K562 (cell line): Measurements from ENCODE around the gene PODXL2. TPM values are rescaled to one million over a fixed set of nuclear protein-coding genes. Genes with fewer than 3 reads are reported as not detected.

Experiments used
- ATAC-seq: fragments of 200-7000 bp; cut with Tn5 transposase; 3 replicates; pipeline ENCODE4 v1.9.1; 2020; ENCODE audit warnings: moderate library complexity
- BruUV-seq: library from RNA; stranded (reverse); fragments of 400-500 nt; replicated peaks from 2 replicates; lab custom pipeline; 2021; lab: Mats Ljungman, UMichigan
- CTCF ChIA-PET: fragments of 300-600 bp; formaldehyde crosslinking; extraction: SDS; loops from one replicate; lab custom pipeline; 2021; ENCODE audit warnings: low intra/inter-chr PET ratio; lab: Yijun Ruan, JAX
- POLR2A ChIA-PET: fragments of 300-600, 350-650 bp; sonication (Branson Sonifier 250); formaldehyde crosslinking; extraction: SDS; loops from one replicate; lab custom pipeline; 2021; ENCODE audit warnings: antibody characterized with exemption, inconsistent platforms; lab: Yijun Ruan, JAX
- DNase-seq, 4 experiments: peaks; one replicate each; pipeline versions ENCODE4 v3.0.0 to v3.0.0-alpha.2; 2011 to 2018; ENCODE audit warnings: low spot score in 3 of 4, mixed read lengths in 3 of 4; ENCODE audit errors: extremely low read depth in 1 of 4
- FAIRE-seq: peaks from 2 replicates; lab custom pipeline; 2011; peaks lifted over from hg19 to GRCh38; lab: Jason Lieb, UNC
- H2AFZ ChIP-seq: 2 replicates; pipeline ENCODE4 v1.6.0; 2011; ENCODE audit warnings: low read depth, low read length, control low read depth, inconsistent platforms
- H3K27ac ChIP-seq: fragments of 200-600 bp; 3 replicates; pipeline ENCODE4 v1.8.0; 2011; ENCODE audit warnings: low read depth, mild to moderate bottlenecking, control low read depth, inconsistent platforms, low read length, moderate library complexity, mixed read lengths; ENCODE audit errors: extremely low read depth
- H3K27me3 ChIP-seq, 2 experiments: fragments of 300-600 bp in 1 of 2; 2 replicates in 1 of 2; 3 replicates in 1 of 2; pipeline versions ENCODE4 v1.6.0 to v1.8.0; 2011; ENCODE audit warnings: inconsistent platforms in 2 of 2, low read length in 2 of 2, mild to moderate bottlenecking in 1 of 2, mixed read lengths in 1 of 2, moderate library complexity in 1 of 2; ENCODE audit not compliant: control insufficient read depth in 2 of 2, insufficient read depth in 2 of 2
- H3K36me3 ChIP-seq: fragments of 300-600 bp; 3 replicates; pipeline ENCODE4 v1.8.0; 2011; ENCODE audit warnings: mild to moderate bottlenecking, low read length, inconsistent platforms; ENCODE audit not compliant: control insufficient read depth, insufficient read depth
- H3K4me1 ChIP-seq, 2 experiments: fragments of 200-600 bp in 1 of 2; replicated peaks in 1 of 2; 2 replicates in 1 of 2; 3 replicates in 1 of 2; pipeline versions ENCODE4 v1.5.1 to v1.8.0; 2011; ENCODE audit warnings: inconsistent platforms in 2 of 2, low read length in 2 of 2, mild to moderate bottlenecking in 1 of 2, mixed read lengths in 1 of 2, moderate library complexity in 1 of 2; ENCODE audit not compliant: control insufficient read depth in 2 of 2, insufficient read depth in 2 of 2
- H3K4me2 ChIP-seq: 2 replicates; pipeline ENCODE4 v1.6.1; 2011; ENCODE audit warnings: low read length, control low read depth, inconsistent platforms, mixed read lengths; ENCODE audit not compliant: insufficient read depth
- H3K4me3 ChIP-seq: fragments of 200-600 bp; sonication (generic), shearing (Covaris generic); 2 replicates; pipeline ENCODE4 v1.5.1; 2016; ENCODE audit warnings: control low read depth, inconsistent platforms
- H3K79me2 ChIP-seq: fragments of 200-600 bp; 3 replicates; pipeline ENCODE4 v1.8.0; 2011; ENCODE audit warnings: low read length, inconsistent platforms; ENCODE audit not compliant: control insufficient read depth, insufficient read depth
- H3K9ac ChIP-seq, 2 experiments: 2 replicates each; pipeline versions ENCODE4 v1.6.0 to v1.6.1; 2011; ENCODE audit warnings: low read depth in 2 of 2, low read length in 2 of 2, control low read depth in 1 of 2, inconsistent platforms in 1 of 2, mild to moderate bottlenecking in 1 of 2, mixed read lengths in 1 of 2; ENCODE audit not compliant: insufficient read depth in 1 of 2
- H3K9me1 ChIP-seq: one replicate; pipeline ENCODE4 v1.6.0; 2011; ENCODE audit warnings: inconsistent platforms, mild to moderate bottlenecking, low read length, moderate library complexity; ENCODE audit not compliant: control insufficient read depth, insufficient read depth
- H3K9me3 ChIP-seq: replicated peaks from 2 replicates; pipeline ENCODE4 v1.5.1; 2011; ENCODE audit warnings: low read depth, low read length, inconsistent platforms; ENCODE audit not compliant: control insufficient read depth, insufficient read depth
- H4K20me1 ChIP-seq: replicated peaks from 2 replicates; pipeline ENCODE4 v1.6.1; 2011; ENCODE audit warnings: low read length, inconsistent platforms, mixed read lengths; ENCODE audit not compliant: control insufficient read depth, insufficient read depth
- ASH1L ChIP-seq: fragments of 450-650 bp; IDR thresholded peaks from 2 replicates; pipeline ENCODE4 v1.6.1; 2018; ENCODE audit warnings: borderline replicate concordance, mild to moderate bottlenecking, low read depth; ENCODE audit not compliant: partially characterized antibody
- CBFA2T2 ChIP-seq: fragments of 450-650 bp; conservative IDR thresholded peaks from 2 replicates; pipeline ENCODE4 v1.6.1; 2017; ENCODE audit warnings: mild to moderate bottlenecking
- CREB1 ChIP-seq, 2 experiments: sonication (generic) in 1 of 2; formaldehyde crosslinking in 1 of 2; IDR thresholded peaks; 2 replicates each; pipeline versions ENCODE4 v1.6.1 to v1.8.0; 2012 to 2022; ENCODE audit warnings: inconsistent platforms in 1 of 2, mild to moderate bottlenecking in 1 of 2, missing genetic modification reagents in 1 of 2, moderate library complexity in 1 of 2
- KLF6 ChIP-seq: fragments of 250-450 bp; sonication (Bioruptor Pico); IDR thresholded peaks from 2 replicates; pipeline ENCODE4 v1.4.0; 2020; ENCODE audit warnings: mild to moderate bottlenecking, moderate library complexity, borderline replicate concordance
- MTA2 ChIP-seq: fragments of 450-650 bp; IDR thresholded peaks from 2 replicates; pipeline ENCODE4 v1.6.1; 2016; ENCODE audit warnings: low read depth
- PCBP2 ChIP-seq: fragments of 200-400 bp; formaldehyde crosslinking; IDR thresholded peaks from 2 replicates; pipeline ENCODE4 v1.6.1; 2018; ENCODE audit warnings: low read length, low read depth, mild to moderate bottlenecking, moderate library complexity; ENCODE audit not compliant: poor library complexity, severe bottlenecking
- RFX7 ChIP-seq: fragments of 250-450 bp; sonication (Bioruptor Pico); IDR thresholded peaks from 2 replicates; pipeline ENCODE4 v1.5.1; 2021; ENCODE audit warnings: mild to moderate bottlenecking
- SRSF3 ChIP-seq: fragments of 200-400 bp; formaldehyde crosslinking; IDR thresholded peaks from 2 replicates; pipeline ENCODE4 v1.6.1; 2016; ENCODE audit warnings: mild to moderate bottlenecking, low read length, moderate library complexity; ENCODE audit not compliant: insufficient read depth
- U2AF1 ChIP-seq: fragments of 200-400 bp; formaldehyde crosslinking; optimal IDR thresholded peaks from 2 replicates; pipeline ENCODE3; 2017; ENCODE audit warnings: mild to moderate bottlenecking, low read depth, low read length, moderate library complexity
- ZNF175 ChIP-seq: fragments of 200-800 bp; sonication (Bioruptor generic); IDR thresholded peaks from 2 replicates; pipeline ENCODE4 v1.6.1; 2016; ENCODE audit warnings: low read depth, mild to moderate bottlenecking, missing genetic modification characterization, missing compliant biosample characterization
- ZNF551 ChIP-seq: fragments of 250-450 bp; sonication (Bioruptor Pico); IDR thresholded peaks from 2 replicates; pipeline ENCODE4 v1.5.0; 2021; ENCODE audit warnings: mild to moderate bottlenecking, moderate library complexity
- WGBS: fragments of 100-300 bp; shearing (Covaris generic); methylation state at CpG from one replicate; pipeline ENCODE4 v1.1.6; 2016; ENCODE audit warnings: low coverage, mixed read lengths; ENCODE audit not compliant: insufficient coverage; ENCODE audit errors: missing lambda C conversion rate; 5-methylcytosine and 5-hydroxymethylcytosine counted together
- in situ Hi-C: fragments of 300-500 bp; cut with MboI; formaldehyde crosslinking; loops from 4 replicates; pipeline ENCODE4 v1.15.0; 2018; ENCODE audit warnings: inconsistent platforms, mixed read lengths
- intact Hi-C: fragments of 100-400 bp; cut with micrococcal nuclease; formaldehyde crosslinking; loops from 2 replicates; pipeline ENCODE4 v1.14.2; 2022
- polyA plus RNA-seq, 8 experiments: library from polyadenylated mRNA; depleted of rRNA in 4 of 8; stranded (reverse) in 5 of 8; unstranded in 3 of 8; fragments of >200 nt; fragmentation: Nextera tagmentation in 2 of 8; fragmentation: Illumina TruSeq in 1 of 8; extraction: Ambion mirVana in 2 of 8; extraction: Trizol in 1 of 8; gene quantifications; 2 replicates each; pipeline versions ENCODE4 v1.2.1 to v1.2.3, GENCODE V29; 2011 to 2014; ENCODE audit warnings: inconsistent platforms in 1 of 8, missing spikeins in 1 of 8
- total RNA-seq, 7 experiments: library from RNA; depleted of rRNA in 6 of 7; stranded (reverse); fragments of >200 nt in 6 of 7; fragmentation: Illumina TruSeq in 2 of 7; extraction: Trizol in 2 of 7; gene quantifications; 2 replicates each; pipeline versions ENCODE4 v1.2.1 to v1.2.3, GENCODE V29; 2011 to 2021; ENCODE audit warnings: low replicate concordance in 1 of 7
- TF ChIP-seq, protein P1 (sequence below), 3 experiments: IDR thresholded peaks in 2 of 3; conservative IDR thresholded peaks in 1 of 3; 2 replicates each; pipeline ENCODE4 v1.5.1; 2011 to 2012; ENCODE audit warnings: low read length in 3 of 3, mild to moderate bottlenecking in 3 of 3, control low read depth in 2 of 3, improper control_type of control experiment in 1 of 3, inconsistent platforms in 1 of 3, low read depth in 1 of 3, mixed read lengths in 1 of 3, moderate library complexity in 1 of 3; ENCODE audit not compliant: insufficient read depth in 2 of 3
- TF ChIP-seq, protein P2 (sequence below): fragments of 450-650 bp; IDR thresholded peaks from 2 replicates; pipeline ENCODE4 v1.6.1; 2014; ENCODE audit warnings: low read depth, mild to moderate bottlenecking, moderate library complexity, borderline replicate concordance
- TF ChIP-seq, protein P3 (sequence below): fragments of 150-350 bp; conservative IDR thresholded peaks from 2 replicates; pipeline ENCODE4 v1.6.1; 2014; ENCODE audit warnings: low read length

The PODXL2 gene
- total and polyA plus RNA-seq, 9 of the 15 experiments (the other 6 are each of a cell fraction or from before 2014, with no cell fraction given): 0.03 to 52.5 (median 21.9) TPM

DNA sequence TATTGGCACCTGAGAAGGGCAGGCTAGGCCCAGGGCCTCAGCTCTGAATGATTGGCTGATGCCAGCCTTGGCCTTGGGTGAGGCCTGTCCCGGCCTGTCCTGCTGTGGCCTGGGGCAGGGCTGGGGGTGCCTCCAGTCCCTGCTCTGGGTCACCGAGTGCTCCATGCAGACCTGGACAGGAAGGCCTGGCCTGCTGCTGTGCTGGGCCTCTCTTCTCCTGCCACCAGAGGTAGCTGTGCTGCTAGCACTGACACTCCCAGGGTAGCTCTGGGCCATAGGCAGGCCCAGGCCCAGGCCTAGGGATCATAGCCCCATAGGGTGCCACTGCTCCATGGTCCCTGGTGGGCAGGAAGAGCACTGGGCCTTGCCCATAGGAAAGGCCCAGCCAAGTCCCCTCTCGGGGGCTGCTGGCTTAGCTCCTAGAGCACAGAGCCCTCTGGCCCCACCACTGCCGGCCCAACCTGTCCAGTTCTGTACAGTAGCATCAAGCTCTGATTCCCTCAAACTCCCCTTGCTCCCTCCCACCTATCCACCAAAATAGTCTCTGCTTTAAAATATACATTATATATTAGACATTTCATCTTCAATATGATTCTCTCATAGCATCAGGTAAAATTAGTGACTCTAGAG is 62.0 kb downstream of the PODXL2 start (continued):
- TF ChIP-seq, protein P1, sequence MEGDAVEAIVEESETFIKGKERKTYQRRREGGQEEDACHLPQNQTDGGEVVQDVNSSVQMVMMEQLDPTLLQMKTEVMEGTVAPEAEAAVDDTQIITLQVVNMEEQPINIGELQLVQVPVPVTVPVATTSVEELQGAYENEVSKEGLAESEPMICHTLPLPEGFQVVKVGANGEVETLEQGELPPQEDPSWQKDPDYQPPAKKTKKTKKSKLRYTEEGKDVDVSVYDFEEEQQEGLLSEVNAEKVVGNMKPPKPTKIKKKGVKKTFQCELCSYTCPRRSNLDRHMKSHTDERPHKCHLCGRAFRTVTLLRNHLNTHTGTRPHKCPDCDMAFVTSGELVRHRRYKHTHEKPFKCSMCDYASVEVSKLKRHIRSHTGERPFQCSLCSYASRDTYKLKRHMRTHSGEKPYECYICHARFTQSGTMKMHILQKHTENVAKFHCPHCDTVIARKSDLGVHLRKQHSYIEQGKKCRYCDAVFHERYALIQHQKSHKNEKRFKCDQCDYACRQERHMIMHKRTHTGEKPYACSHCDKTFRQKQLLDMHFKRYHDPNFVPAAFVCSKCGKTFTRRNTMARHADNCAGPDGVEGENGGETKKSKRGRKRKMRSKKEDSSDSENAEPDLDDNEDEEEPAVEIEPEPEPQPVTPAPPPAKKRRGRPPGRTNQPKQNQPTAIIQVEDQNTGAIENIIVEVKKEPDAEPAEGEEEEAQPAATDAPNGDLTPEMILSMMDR (IDR thresholded peaks at IDR 0.05 in 2 of 3, conservative IDR thresholded peaks at IDR 0.05 in 1 of 3; ENCODE audit: insufficient read depth in 2 of 3, low read depth in 1 of 3, low read length in 3 of 3): peak; percentile 58 to 66 (median 61)

DNA sequence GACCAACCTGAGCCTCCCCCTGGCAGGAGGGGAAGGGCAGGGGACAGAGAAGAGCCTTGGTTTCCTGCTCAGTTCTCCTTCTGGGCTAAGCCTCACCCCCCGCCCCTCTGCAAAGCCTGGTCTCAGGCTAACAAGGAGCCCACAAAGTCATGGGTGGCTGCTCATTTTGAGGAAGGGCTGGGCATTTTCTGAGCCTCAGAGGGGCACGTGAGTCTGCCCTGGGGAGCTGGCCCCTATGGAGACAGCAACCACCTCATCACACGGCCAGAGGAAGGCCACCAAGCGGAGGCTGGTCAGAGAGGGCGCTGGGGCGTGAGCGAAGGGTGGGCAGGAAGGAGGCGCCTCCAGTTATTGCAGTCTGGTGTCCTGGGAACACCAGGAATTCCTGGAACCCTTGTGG is 62.5 kb downstream of the PODXL2 start:
- intact Hi-C loops: loop anchor here (5.0 kb wide), 1 partner anchor 141 kb away; no protein-coding TSS in a partner anchor
- Histone ChIP-seq H3K4me1 (peaks cover 0 to 4% of the 10 kb centered on the region in 2 experiments; a peak in 2 of 5 replicates), H3K36me3 (no peaks in the 10 kb centered on the region)
- TF ChIP-seq ASH1L (no peak), ZNF175 (CRISPR knock-in tag) (no peak), KLF6 (CRISPR knock-in tag) (no peak), ZNF551 (CRISPR knock-in tag) (no peak), U2AF1 (no peak), MTA2 (no peak), RFX7 (no peak), CBFA2T2 (no peak), PCBP2 (no peak), SRSF3 (no peak), CREB1 (IDR thresholded peaks at IDR 0.05) (no peak), CREB1 (CRISPR knock-in tag; IDR thresholded peaks at IDR 0.05) (no peak)
- TF ChIP-seq, protein P2, sequence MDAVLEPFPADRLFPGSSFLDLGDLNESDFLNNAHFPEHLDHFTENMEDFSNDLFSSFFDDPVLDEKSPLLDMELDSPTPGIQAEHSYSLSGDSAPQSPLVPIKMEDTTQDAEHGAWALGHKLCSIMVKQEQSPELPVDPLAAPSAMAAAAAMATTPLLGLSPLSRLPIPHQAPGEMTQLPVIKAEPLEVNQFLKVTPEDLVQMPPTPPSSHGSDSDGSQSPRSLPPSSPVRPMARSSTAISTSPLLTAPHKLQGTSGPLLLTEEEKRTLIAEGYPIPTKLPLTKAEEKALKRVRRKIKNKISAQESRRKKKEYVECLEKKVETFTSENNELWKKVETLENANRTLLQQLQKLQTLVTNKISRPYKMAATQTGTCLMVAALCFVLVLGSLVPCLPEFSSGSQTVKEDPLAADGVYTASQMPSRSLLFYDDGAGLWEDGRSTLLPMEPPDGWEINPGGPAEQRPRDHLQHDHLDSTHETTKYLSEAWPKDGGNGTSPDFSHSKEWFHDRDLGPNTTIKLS: no peak
- TF ChIP-seq, protein P3, sequence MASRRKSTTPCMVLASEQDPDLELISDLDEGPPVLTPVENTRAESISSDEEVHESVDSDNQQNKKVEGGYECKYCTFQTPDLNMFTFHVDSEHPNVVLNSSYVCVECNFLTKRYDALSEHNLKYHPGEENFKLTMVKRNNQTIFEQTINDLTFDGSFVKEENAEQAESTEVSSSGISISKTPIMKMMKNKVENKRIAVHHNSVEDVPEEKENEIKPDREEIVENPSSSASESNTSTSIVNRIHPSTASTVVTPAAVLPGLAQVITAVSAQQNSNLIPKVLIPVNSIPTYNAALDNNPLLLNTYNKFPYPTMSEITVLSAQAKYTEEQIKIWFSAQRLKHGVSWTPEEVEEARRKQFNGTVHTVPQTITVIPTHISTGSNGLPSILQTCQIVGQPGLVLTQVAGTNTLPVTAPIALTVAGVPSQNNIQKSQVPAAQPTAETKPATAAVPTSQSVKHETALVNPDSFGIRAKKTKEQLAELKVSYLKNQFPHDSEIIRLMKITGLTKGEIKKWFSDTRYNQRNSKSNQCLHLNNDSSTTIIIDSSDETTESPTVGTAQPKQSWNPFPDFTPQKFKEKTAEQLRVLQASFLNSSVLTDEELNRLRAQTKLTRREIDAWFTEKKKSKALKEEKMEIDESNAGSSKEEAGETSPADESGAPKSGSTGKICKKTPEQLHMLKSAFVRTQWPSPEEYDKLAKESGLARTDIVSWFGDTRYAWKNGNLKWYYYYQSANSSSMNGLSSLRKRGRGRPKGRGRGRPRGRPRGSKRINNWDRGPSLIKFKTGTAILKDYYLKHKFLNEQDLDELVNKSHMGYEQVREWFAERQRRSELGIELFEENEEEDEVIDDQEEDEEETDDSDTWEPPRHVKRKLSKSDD: no peak

More for the DNA sequence above, 62.5 kb downstream of the PODXL2 start:
- BruUV-seq: no TSS peak
- FAIRE-seq (no peak), ATAC-seq (no peak), DNase-seq (no peak)
- in situ Hi-C loops: no loop called here
- CTCF ChIA-PET: no interaction called here
- Histone ChIP-seq H3K9me1 (no peaks in the 10 kb centered on the region), H2AFZ (no peak overlapping the region), H3K27me3 (peaks cover 0 to 25% of the 10 kb centered on the region in 2 experiments; a peak in 4 of 5 replicates), H3K27ac (no peak overlapping the region), H4K20me1 (no peaks in the 10 kb centered on the region), H3K4me2 (no peak overlapping the region), H3K9me3 (no peaks in the 10 kb centered on the region), H3K4me3 (no peak overlapping the region), H3K9ac (no peak overlapping the region), H3K79me2 (no peaks in the 10 kb centered on the region)
- POLR2A ChIA-PET: interaction anchor here (1.2 kb wide), 1 partner anchor 15 kb away, joined by 3 read pairs; no protein-coding TSS in a partner anchor
- 15% methylated on average over 5 of the region's 8 CpGs for WGBS
